Measurements from ENCODE around the gene DUSP2.

DUSP2 gene

DNA sequence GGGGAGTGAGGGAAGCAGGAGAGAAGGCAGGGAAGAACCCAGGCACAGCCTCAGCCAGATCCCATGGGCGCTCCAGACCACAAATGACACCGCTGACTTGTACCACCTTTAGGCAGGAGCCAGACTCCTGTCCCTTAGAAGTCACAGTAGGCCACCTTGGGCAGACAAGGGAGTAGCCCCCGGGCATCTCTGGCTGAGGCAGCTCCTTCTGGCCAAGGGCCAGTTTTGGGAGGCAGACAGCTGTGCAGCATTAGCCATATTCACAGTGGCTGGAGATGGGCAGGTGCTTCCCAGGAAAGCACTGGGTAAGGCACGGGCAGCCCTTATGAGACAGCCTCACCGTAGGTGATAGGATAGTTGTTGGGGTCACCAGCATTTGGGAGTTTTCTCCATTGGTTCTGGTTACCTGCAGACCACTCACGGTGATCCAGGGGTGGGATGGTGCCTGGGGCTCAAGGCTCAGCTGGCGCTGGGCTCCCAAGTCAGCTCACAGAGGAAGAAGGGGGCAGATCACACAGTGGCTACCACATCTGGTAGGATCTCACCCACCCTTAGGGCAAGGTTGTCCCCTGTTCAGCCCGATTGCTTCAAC, 9.0 kb downstream of the DUSP2 start:
- no peak overlapping the region for H3K4me3 ChIP-seq (replicated peaks; ENCODE audit: low read depth, low read length)
- DNase-seq (ENCODE audit: extremely low read depth, low read depth) = no peak
- TF ChIP-seq, protein P1, sequence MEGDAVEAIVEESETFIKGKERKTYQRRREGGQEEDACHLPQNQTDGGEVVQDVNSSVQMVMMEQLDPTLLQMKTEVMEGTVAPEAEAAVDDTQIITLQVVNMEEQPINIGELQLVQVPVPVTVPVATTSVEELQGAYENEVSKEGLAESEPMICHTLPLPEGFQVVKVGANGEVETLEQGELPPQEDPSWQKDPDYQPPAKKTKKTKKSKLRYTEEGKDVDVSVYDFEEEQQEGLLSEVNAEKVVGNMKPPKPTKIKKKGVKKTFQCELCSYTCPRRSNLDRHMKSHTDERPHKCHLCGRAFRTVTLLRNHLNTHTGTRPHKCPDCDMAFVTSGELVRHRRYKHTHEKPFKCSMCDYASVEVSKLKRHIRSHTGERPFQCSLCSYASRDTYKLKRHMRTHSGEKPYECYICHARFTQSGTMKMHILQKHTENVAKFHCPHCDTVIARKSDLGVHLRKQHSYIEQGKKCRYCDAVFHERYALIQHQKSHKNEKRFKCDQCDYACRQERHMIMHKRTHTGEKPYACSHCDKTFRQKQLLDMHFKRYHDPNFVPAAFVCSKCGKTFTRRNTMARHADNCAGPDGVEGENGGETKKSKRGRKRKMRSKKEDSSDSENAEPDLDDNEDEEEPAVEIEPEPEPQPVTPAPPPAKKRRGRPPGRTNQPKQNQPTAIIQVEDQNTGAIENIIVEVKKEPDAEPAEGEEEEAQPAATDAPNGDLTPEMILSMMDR (IDR thresholded peaks at IDR 0.05; ENCODE audit: low read depth, low read length, missing control alignments) = no peak

DNA sequence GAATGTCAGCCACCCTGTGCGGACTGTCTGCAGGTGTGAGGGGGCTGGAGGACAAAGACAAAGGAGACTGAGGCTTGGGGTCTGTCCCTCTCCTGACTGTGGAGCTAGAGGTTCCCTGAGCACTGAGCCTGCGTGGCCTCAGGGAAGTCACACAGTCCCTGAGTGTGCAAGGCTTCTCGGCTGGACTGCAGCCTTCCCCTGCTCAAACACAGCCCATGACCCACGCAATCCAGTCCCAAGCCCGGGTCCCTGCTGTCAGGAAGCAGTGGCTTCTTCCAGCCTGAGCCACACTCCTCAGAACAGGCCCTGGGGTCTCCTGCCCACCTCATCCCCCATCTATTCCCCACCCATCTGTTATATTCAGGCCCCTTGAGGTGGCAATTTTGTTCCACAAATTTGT, 9.6 kb downstream of the DUSP2 start:
- H3K4me3 ChIP-seq (replicated peaks; ENCODE audit: low read depth, low read length) = no peak overlapping the region
- no peak for DNase-seq (ENCODE audit: extremely low read depth, low read depth)
- TF ChIP-seq, protein P1 (IDR thresholded peaks at IDR 0.05; ENCODE audit: low read depth, low read length, missing control alignments) = no peak

DNA sequence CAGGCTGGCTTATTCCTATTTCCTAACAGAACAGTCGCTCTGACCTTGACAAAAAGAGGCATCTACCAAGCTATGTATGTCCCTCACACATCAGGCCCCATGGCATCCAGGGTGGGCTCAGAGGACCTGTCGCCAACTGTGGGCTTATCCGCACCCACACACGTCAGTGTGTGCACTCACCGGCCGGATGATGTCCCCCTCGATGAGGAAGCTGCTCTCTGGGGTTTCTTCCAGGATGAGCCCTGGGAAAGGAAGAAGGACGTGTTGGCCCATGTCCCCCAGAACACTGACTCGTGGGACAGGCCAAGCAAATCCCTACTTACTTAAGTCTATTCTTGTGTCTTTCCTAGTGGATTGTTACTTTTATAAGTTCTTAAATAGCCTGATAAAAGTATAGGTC, 10.1 kb downstream of the DUSP2 start:
- no peak for DNase-seq (ENCODE audit: extremely low read depth, low read depth)
- no peak overlapping the region for H3K4me3 ChIP-seq (replicated peaks; ENCODE audit: low read depth, low read length)
- TF ChIP-seq, protein P1 (IDR thresholded peaks at IDR 0.05; ENCODE audit: low read depth, low read length, missing control alignments) = no peak

DNA sequence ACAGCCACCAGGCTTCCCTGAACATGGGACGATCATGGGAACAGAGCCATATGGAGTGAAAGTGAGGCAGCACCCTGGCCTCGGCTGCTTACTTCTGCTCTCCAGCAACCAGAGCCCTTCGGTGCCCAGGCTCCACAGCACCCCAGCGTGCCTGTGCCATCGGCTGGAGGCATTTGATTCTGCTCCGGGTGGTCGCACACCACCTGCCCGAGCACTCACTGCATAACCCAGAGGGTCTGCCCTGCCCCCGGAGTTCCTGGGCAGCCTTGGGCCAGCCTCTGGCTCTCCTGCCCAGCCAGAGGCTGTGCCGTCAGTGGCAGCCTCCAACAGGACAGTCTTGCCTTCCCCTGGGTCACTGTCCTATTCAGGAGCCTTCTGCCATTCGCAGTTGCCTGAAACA, 10.8 kb downstream of the DUSP2 start:
- TF ChIP-seq, protein P1 (IDR thresholded peaks at IDR 0.05; ENCODE audit: low read depth, low read length, missing control alignments) = no peak
- no peak for DNase-seq (ENCODE audit: extremely low read depth, low read depth)
- H3K4me3 ChIP-seq (replicated peaks; ENCODE audit: low read depth, low read length) = no peak overlapping the region

DNA sequence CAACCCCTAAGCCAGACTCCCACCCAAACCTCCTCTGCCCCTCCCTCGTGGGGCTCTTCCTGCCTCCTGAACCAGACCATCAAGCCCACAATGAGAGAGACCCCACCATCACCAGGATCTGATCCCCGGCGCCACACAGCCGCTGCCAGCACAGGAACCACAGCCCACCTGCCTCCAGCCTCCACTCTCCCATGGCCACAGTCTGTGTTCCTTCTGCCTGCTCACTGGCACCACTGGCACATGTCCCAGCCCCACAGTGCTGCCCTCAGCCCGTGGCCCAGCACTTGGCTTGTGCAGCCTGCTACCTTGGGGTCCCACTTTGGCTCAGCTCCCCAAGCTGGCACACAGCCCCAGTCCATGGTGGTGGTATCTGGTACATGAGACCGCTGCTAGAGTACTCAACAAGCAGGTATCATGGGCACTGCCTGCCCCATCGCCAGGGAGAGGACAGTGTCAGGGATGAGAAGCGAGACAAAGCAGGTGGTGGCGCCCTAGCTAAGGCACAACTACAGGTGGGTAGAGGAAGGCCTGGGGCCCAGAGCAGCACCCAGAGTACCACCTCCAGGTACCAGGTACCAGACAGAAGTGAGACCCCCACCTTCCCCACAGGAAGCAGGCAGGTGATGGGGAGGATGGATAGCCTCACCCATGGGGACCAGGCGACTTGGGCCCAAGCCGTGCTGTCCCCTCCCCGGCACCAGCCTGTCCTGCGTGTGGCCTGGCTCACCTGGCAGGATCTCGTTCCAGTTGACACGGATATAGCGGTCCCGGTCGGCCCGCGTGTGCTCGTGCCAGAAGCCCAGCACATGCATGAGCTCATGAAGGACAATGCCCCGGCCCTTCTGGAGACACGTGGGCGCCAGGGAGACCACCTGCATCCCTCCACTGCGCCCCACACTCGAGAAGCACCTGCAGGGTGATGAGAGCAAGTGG, 13.2 kb downstream of the DUSP2 start:
- TF ChIP-seq, protein P1 (IDR thresholded peaks at IDR 0.05; ENCODE audit: low read depth, low read length, missing control alignments) = no peak
- DNase-seq (ENCODE audit: extremely low read depth, low read depth) = no peak
- no peak overlapping the region for H3K4me3 ChIP-seq (replicated peaks; ENCODE audit: low read depth, low read length)

DNA sequence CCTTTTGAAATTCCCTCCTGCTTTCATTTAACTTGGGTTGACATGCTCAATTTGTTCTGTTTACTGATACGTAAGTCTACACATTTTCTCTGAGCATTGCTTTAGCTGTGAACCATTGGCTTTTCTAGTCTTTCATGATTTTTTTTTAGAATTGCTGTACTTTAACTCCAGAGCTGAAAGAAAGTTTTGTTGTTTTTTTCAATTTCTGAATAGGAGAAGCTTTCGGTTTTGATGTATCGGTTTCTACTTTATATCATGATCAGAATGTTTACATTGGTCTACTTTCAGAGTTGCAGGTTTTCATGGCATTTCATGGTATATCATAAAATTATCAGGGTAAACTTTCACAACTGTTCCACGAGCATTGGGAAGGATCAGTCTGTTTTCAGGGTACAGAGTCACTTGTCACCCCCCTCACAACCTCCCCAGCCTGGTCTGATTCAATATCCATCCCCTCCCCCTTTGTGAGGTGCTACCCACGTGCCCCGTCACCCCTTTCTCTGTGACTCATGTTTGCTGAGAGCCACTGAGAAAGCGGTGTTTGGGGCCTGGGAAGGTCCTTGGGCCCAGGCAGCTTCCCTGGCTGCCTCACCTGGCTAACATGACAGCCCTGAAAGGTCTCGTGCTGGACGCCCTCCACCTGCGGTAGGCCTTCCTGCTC, 14.0 kb downstream of the DUSP2 start:
- no peak for DNase-seq (ENCODE audit: extremely low read depth, low read depth)
- no peak overlapping the region for H3K4me3 ChIP-seq (replicated peaks; ENCODE audit: low read depth, low read length)
- TF ChIP-seq, protein P1 (IDR thresholded peaks at IDR 0.05; ENCODE audit: low read depth, low read length, missing control alignments) = no peak

Data from HFF-Myc (cell line).